Muscle of leg (tissue), 11 donors: ENCODE data around the gene SNHG17. TPM values are rescaled to one million over a fixed set of nuclear protein-coding genes. Genes with fewer than 3 reads are reported as not detected.
"Not testable (repeated sequence)": the region's sequence is repeated elsewhere in the genome, so short reads cannot be mapped to it uniquely, and the experiment has no call there.

Source experiments
- DNase-seq: peaks from one replicate; pipeline ENCODE4 v3.0.0; 2013
- H3K27ac ChIP-seq: one replicate; pipeline ENCODE4 v1.5.1; 2013; ENCODE audit warnings: mild to moderate bottlenecking, low read length, control low read depth
- H3K27me3 ChIP-seq: one replicate; pipeline ENCODE4 v1.6.1; 2013; ENCODE audit warnings: low read length; ENCODE audit not compliant: control insufficient read depth, insufficient read depth
- H3K36me3 ChIP-seq: one replicate; pipeline ENCODE4 v1.6.1; 2013; ENCODE audit warnings: low read length; ENCODE audit not compliant: control insufficient read depth, insufficient read depth
- H3K4me1 ChIP-seq: one replicate; pipeline ENCODE4 v1.6.1; 2013; ENCODE audit warnings: low read length; ENCODE audit not compliant: control insufficient read depth, insufficient read depth
- H3K4me3 ChIP-seq: one replicate; pipeline ENCODE4 v1.5.1; 2013; ENCODE audit warnings: low read length, control low read depth
- H3K9me3 ChIP-seq: replicated peaks from 2 replicates; pipeline ENCODE4 v1.6.1; 2013; ENCODE audit warnings: low read depth, low read length; ENCODE audit not compliant: control insufficient read depth
- WGBS: methylation state at CpG from one replicate; pipeline ENCODE4 v1.1.5; 2013; ENCODE audit warnings: missing lambda C conversion rate; ENCODE audit not compliant: insufficient coverage; 5-methylcytosine and 5-hydroxymethylcytosine counted together
- polyA plus RNA-seq, 8 donors: library from polyadenylated mRNA; unstranded; fragments of 120-200 nt; gene quantifications; one replicate each; pipeline versions ENCODE4 v1.2.1 to v1.2.3, GENCODE V29; 2013; ENCODE audit warnings: inconsistent platforms in 1 of 8, low replicate concordance in 1 of 8; ENCODE audit not compliant: insufficient read length in 8 of 8, insufficient read depth in 1 of 8
- total RNA-seq: library from RNA; stranded (reverse); fragments of 120-200 nt; gene quantifications from one replicate; pipeline ENCODE4 v1.2.4, GENCODE V29; 2013

SNHG17 gene
- total and polyA plus RNA-seq, 9 donors: 11.4 to 35.0 (median 21.5) TPM

DNA sequence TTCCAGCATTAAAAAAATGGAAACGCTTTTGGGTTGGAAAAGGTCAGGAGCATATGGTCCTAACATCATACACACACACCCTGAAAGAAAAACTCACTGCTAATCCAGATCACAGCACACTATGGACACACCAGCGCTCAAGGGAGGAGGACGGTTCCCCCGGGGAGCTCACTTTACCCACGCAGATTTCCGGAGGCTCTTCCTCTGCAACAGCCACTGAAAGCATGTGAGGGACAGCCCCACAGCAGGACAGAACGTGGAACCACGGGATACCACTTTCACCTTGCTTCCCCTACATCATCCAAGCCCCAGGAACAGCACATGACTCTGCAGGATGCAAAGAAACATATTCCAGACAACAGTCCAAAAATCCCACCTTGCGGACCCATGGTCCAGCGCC is 13.2 kb downstream of the SNHG17 start:
- no peak overlapping the region for H3K4me3 ChIP-seq
- H3K27ac ChIP-seq: no peak overlapping the region
- peaks cover 88% of the 10 kb centered on the region for H3K36me3 ChIP-seq
- peaks cover 11% of the 10 kb centered on the region for H3K4me1 ChIP-seq
- 84% methylated on average over 7 of the region's 10 CpGs for WGBS
- no peaks in the 10 kb centered on the region for H3K27me3 ChIP-seq
- no peaks in the 10 kb centered on the region for H3K9me3 ChIP-seq
- no peak for DNase-seq

DNA sequence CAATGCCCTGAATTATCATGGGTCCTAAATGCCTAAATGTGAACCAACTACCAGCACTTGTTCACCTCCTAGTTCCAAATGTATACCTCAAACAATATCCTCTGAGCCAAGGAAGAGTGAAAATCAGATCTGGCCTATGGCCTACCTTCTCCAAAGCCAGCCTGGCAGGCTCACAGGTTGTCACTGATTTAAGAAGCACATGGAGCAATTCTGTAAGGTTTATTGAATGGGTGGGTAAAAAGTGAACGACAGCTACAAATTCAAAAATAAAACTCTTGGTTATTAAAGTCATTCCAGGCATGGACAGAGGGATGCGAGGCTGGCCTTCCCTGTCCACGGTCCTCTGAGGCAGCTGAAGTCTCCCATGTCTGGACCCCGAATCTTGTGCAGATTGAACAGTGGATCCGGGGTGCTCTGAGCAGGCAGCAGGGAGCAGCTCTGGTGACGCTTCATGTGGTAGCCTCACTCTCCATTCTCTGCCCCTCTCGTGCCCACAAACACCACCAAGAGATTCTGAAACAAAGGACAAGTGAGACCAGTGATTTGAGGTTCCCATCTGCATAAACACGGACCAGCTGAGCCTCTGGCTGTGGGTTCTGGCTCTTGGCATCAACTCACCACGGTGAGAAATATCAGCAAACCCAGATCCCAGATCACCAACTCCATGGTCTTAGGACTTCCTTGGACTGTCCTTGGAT is 14.6 kb downstream of the SNHG17 start:
- no peak for DNase-seq
- WGBS: 92% methylated on average over 5 of the region's 9 CpGs
- no peak overlapping the region for H3K4me3 ChIP-seq
- no peaks in the 10 kb centered on the region for H3K27me3 ChIP-seq
- H3K27ac ChIP-seq: no peak overlapping the region
- peaks cover 80% of the 10 kb centered on the region for H3K36me3 ChIP-seq
- no peaks in the 10 kb centered on the region for H3K9me3 ChIP-seq
- H3K4me1 ChIP-seq: peaks cover 11% of the 10 kb centered on the region

DNA sequence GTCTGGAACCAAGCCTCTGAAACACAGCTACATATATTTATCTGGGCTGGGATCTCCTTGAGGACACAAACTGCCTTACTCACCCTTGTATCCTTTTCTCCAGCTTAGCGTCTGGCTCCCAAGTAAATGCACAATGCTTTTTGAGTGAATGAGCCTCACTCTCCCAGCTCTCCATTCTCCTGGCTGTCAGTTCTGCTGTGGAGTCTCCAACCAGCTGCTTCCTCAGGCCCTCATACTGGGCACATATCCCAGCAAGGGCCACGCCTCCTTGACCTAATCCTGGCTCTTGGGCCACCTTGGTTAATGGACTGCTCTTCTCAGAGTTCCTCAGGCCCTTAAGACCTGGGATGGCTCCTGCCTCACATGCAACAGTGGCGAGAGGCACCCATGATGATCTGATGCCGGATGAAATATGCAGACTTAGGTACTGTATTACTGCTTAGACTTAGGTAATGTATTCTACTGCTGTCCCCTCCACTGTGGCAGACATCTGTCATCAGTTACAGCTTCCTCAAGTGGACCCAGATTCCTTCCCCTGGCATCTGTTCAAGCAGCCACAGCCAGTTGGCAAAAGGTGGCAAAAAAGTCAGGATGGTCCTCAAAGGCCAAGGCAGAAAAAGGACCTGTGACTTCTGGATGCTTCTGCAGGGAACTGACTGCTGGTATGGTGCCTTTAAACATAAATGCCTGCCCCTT is 16.5 kb downstream of the SNHG17 start:
- Histone ChIP-seq H3K36me3 (peaks cover 76% of the 10 kb centered on the region), H3K27me3 (no peaks in the 10 kb centered on the region), H3K4me3 (no peak overlapping the region), H3K27ac (no peak overlapping the region), H3K9me3 (no peaks in the 10 kb centered on the region), H3K4me1 (peaks cover 11% of the 10 kb centered on the region)
- WGBS: 35% methylated on average over 3 of the region's 4 CpGs
- DNase-seq: peak; percentile 82

DNA sequence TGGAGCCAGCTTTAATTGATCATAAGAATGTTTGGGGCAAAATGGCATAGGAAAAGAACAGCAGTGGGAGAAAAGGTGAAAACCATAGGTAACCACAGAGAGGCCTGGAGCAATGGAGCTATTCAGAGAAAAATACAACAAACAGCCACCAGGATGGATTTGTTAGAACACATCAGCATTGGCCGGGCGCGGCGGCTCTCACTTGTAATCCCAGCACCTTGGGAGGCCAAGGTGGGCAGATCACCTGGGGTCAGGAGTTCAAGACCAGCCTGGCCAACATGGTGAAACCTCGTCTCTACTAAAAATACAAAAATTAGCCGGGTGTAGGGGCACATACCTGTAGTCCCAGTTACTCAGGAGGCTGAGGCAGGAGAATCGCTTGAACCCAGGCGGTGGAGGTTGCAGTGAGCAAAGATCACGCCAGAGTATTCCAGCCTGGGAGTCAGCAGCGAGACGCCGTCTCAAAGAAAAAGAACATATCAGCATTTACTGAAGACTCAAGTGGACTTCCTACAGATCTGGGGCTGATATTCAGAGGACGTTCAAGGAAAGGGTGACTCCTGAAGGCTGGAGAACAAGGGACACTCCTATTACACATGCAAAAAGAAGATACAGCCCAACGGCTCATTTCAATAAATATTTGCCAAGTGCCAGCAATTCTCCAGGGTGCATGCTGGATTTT is 20.2 kb downstream of the SNHG17 start:
- 86% methylated on average over 8 of the region's 14 CpGs for WGBS
- Histone ChIP-seq H3K27ac (no peak overlapping the region), H3K4me1 (peaks cover 11% of the 10 kb centered on the region), H3K4me3 (no peak overlapping the region), H3K36me3 (peaks cover 59% of the 10 kb centered on the region), H3K9me3 (no peaks in the 10 kb centered on the region), H3K27me3 (no peaks in the 10 kb centered on the region)
- DNase-seq: no peak

DNA sequence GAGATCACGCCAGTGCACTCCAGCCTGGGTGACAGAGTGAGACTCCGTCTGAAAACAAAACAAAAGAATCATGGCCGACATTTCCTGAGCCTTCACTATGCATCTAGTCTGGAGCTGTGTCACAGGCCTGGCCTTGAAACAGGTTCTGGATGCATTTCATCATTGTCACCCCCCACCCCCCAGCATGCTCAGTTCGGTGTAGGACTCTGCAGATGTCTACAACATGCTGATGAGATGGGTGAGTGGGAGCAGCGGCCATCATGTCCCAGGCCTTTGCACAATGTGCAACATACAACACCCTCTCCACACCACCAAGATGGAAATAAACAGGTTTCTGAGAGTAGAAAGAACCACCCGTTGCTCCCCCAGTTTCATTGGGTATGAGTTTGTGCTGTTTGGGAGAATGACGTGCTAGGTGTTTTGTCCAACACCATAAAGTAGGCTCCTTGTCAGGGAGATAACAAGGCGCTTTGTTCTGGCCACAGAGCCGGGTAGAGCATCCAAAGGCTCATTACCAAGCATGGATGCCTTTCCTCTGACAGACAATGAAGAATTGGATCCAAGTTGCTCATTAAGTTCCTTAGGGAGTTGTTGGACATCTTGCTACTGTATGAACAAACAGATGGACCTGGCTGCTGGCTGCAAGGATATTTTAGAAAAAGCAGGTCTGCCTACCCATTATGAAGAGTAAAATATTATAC is 22.1 kb downstream of the SNHG17 start:
- no peak for DNase-seq
- H3K4me3 ChIP-seq: no peak overlapping the region
- 70% methylated on average over 6 of the region's 9 CpGs for WGBS
- H3K9me3 ChIP-seq: no peaks in the 10 kb centered on the region
- no peak overlapping the region for H3K27ac ChIP-seq
- H3K27me3 ChIP-seq: no peaks in the 10 kb centered on the region
- H3K4me1 ChIP-seq: peaks cover under 1% of the 10 kb centered on the region
- peaks cover 46% of the 10 kb centered on the region for H3K36me3 ChIP-seq

DNA sequence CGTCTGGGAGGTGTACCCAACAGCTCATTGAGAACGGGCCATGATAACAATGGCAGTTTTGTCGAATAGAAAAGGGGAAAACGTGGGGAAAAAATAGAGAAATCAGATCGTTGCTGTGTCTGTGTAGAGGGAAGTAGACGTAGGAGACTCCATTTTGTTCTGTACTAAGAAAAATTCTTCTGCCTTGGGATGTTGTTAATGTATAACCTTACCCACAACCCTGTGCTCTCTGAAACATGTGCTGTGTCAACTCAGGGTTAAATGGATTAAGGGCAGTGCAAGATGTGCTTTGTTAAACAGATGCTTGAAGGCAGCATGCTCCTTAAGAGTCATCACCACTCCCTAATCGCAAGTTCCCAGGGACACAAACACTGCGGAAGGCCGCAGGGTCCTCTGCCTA is 27.3 kb downstream of the SNHG17 start:
- WGBS: 83% methylated on average over 4 of the region's 9 CpGs
- H3K27me3 ChIP-seq, H3K4me1 ChIP-seq, H3K9me3 ChIP-seq, DNase-seq, H3K36me3 ChIP-seq, H3K4me3 ChIP-seq, H3K27ac ChIP-seq: not testable (repeated sequence)

DNA sequence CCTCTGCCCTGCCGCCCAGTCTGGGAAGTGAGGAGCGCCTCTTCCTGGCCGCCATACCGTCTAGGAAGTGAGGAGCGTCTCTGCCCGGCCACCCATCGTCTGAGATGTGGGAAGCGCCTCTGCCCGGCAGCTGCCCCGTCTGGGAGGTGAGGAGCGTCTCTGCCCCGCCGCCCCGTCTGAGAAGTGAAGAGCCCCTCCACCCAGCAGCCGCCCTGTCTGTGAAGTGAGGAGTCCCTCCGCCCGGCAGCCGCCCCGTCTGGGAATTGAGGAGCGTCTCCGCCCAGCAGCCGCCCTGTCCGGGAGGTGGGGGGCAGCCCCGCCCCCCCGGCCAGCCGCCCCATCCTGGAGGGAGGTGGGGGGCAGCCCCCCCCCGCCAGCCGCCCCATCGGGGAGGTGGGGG is 27.8 kb downstream of the SNHG17 start:
- Histone ChIP-seq H3K27me3 (no peaks in the 10 kb centered on the region), H3K4me1 (no peaks in the 10 kb centered on the region), H3K9me3 (no peaks in the 10 kb centered on the region), H3K27ac (no peak overlapping the region), H3K36me3 (peaks cover 5% of the 10 kb centered on the region), H3K4me3 (no peak overlapping the region)
- no peak for DNase-seq
- 97% methylated on average over 14 of the region's 29 CpGs for WGBS

DNA sequence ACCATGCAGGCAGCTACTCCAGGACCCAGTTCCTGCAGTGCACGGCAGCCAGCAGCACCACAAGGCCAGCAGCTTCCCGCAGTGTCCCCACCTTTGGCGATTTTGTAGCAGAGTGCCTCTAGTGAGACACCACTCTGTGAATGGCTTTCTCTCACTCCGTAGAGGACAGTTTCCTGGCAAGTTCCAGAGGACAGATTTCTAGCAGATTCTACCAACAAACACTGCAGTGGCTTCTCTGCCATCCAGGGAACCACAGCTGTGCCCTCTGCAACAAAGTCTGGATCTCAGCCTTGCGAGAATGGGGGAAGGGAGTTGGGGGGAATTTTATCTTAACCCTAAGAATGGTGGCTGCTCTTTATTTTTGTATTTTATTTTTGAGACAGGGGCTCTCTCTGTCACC is 28.7 kb downstream of the SNHG17 start:
- Histone ChIP-seq H3K27ac (no peak overlapping the region), H3K4me1 (no peaks in the 10 kb centered on the region), H3K36me3 (peaks cover 5% of the 10 kb centered on the region), H3K4me3 (no peak overlapping the region), H3K9me3 (no peaks in the 10 kb centered on the region), H3K27me3 (no peaks in the 10 kb centered on the region)
- no peak for DNase-seq
- 68% methylated on average over 4 of the region's 5 CpGs for WGBS

DNA sequence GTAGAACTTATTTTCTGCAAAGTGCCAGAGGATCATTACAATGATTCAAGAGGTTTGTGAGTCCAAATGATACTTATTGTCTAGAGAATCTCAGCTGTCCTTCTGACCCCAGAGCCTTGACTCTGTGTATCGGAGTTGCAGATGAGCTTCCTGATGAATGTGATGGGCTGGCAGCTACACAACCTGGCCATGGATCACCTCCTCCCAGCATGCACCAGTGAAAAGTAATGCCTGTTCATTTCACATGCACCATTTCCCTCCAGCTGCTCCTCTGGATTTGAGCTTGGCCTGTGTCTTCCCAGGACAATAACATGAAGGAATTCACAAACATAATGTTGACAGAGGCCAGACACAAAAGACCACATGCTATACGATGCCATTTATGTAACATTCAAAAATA is 30.0 kb downstream of the SNHG17 start:
- Histone ChIP-seq H3K9me3 (no peaks in the 10 kb centered on the region), H3K27me3 (no peaks in the 10 kb centered on the region), H3K4me3 (no peak overlapping the region), H3K36me3 (no peaks in the 10 kb centered on the region), H3K4me1 (no peaks in the 10 kb centered on the region), H3K27ac (no peak overlapping the region)
- no CpG with 5 or more reads among the region's 2 CpGs for WGBS
- no peak for DNase-seq

DNA sequence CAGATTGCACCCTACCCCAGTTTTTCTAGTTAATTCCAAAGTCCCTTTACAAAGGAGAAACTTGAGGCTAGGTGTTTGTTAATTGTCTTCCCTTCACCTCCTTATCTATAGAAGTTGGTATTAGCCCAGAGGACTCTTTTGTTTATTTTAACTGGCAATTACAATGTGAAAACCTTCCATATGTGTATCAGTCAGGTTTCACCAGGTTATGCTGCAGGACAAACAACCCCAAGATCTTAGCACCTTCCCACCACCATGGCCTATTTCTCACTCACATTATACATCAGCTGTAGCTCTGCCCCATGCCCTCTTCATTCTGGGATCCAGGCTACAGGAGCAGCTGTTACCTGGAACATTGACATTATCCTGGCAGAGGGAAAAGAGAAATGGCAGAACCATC is 31.1 kb downstream of the SNHG17 start:
- DNase-seq: no peak
- Histone ChIP-seq H3K9me3 (no peaks in the 10 kb centered on the region), H3K4me3 (no peak overlapping the region), H3K27ac (no peak overlapping the region), H3K36me3 (no peaks in the 10 kb centered on the region), H3K4me1 (no peaks in the 10 kb centered on the region), H3K27me3 (no peaks in the 10 kb centered on the region)
